ENCODE results near the gene NTMT1.

DNA sequence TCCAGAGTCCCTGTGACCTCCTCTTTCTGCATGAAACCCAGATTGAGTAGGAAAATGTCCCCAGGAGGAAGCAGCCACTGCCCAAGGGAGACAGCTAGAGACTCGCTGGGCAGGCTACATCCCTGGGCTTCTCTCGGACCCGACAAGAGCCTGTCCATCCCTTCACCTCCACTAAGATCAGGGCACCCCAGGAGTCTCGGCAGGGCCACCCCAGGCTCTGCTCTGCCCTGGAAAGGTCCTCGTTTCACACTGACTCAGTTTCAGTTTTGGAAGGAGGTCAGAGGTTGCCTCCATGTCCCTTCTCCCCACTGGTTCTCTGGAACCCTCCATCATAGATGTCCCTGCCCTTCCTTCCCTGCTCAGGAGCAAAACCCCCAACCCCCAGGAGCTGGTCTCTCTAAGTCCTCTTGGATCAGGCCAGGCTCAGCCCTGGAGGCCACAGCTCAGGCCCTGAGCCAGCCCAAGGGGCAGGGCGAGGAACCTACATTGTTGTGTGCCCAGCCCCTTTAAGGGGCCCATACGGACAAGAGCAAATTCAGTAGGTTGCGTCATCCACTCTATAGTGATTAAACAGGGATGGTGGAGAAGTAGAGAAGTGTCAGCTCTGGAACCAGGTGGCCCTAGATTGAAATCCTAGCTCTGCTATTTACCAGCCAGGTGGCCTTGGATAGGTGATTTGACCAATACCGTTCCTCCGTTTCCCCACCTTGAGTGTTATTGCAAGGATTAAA lies 42.5 kb upstream of the NTMT1 start:
- TF ChIP-seq CTCF (IDR thresholded peaks at IDR 0.05) (no peak), POLR2A (IDR thresholded peaks at IDR 0.05) (no peak)

Data from thyroid gland (tissue), 4 donors.